ENCODE results near the gene UQCRQ. TPM values are rescaled to one million over a fixed set of nuclear protein-coding genes. Genes with fewer than 3 reads are reported as not detected.

Gene UQCRQ
- total RNA-seq, 4 donors from 2014 or later: 97.2 to 170 (median 130) TPM

GRCh38 chr5:132898094-132898493, 31.7 kb downstream of the UQCRQ start:
- no peak for TF ChIP-seq CTCF (IDR thresholded peaks at IDR 0.05; ENCODE audit: low read depth)

- TF ChIP-seq CTCF (IDR thresholded peaks at IDR 0.05; ENCODE audit: low read depth): no peak
Measured at GRCh38 chr5:132901036-132901435, 34.6 kb downstream of the UQCRQ start.

- no peak for TF ChIP-seq CTCF (IDR thresholded peaks at IDR 0.05; ENCODE audit: low read depth)
Measured at GRCh38 chr5:132901730-132902129, 35.3 kb downstream of the UQCRQ start.

- no peak for TF ChIP-seq CTCF (IDR thresholded peaks at IDR 0.05; ENCODE audit: low read depth)
Measured at GRCh38 chr5:132905938-132906337, 39.5 kb downstream of the UQCRQ start.

GRCh38 chr5:132907161-132907560, 40.7 kb downstream of the UQCRQ start:
- TF ChIP-seq CTCF (IDR thresholded peaks at IDR 0.05; ENCODE audit: low read depth): no peak

GRCh38 chr5:132909702-132910101, 43.3 kb downstream of the UQCRQ start:
- TF ChIP-seq CTCF (IDR thresholded peaks at IDR 0.05; ENCODE audit: low read depth): no peak

GRCh38 chr5:132915681-132916080, 49.2 kb downstream of the UQCRQ start:
- TF ChIP-seq CTCF (IDR thresholded peaks at IDR 0.05; ENCODE audit: low read depth): no peak
